ENCODE data around the gene IFI27L1. TPM values are rescaled to one million over a fixed set of nuclear protein-coding genes. Genes with fewer than 3 reads are reported as not detected.

Gene IFI27L1
- total RNA-seq, 6 experiments from 2014 or later = 22.3 to 28.2 (median 23.7) TPM

DNA sequence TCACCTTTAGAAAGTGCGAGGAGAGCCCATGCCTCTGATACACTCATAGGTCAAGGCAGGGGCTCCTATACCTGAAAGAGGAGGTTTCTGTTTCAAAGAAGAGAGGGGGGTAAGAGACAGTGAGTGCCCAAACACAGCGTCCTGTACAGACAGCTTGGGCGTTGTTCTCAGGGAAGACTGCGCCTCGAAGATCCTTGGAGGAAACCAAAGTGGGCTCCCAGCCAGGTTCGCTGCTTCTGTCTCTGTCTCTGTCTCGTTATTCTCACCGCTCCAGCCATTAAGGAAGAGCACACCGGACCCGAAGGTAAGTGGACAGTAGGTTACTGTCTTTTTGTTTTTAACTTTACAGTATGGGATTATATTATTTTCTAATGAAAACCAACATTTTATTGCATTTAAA lies 23.6 kb downstream of the IFI27L1 start:
- TF ChIP-seq, protein P1, sequence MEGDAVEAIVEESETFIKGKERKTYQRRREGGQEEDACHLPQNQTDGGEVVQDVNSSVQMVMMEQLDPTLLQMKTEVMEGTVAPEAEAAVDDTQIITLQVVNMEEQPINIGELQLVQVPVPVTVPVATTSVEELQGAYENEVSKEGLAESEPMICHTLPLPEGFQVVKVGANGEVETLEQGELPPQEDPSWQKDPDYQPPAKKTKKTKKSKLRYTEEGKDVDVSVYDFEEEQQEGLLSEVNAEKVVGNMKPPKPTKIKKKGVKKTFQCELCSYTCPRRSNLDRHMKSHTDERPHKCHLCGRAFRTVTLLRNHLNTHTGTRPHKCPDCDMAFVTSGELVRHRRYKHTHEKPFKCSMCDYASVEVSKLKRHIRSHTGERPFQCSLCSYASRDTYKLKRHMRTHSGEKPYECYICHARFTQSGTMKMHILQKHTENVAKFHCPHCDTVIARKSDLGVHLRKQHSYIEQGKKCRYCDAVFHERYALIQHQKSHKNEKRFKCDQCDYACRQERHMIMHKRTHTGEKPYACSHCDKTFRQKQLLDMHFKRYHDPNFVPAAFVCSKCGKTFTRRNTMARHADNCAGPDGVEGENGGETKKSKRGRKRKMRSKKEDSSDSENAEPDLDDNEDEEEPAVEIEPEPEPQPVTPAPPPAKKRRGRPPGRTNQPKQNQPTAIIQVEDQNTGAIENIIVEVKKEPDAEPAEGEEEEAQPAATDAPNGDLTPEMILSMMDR (IDR thresholded peaks at IDR 0.05) = no peak
- Mint-ChIP-seq H3K36me3 (ENCODE audit: low read depth) (no peaks in the 10 kb centered on the region), H3K4me1 (ENCODE audit: low read depth) (peaks cover 21% of the 10 kb centered on the region), H3K27ac (no peak overlapping the region), H3K4me3 (no peak overlapping the region), H3K27me3 (ENCODE audit: insufficient read depth) (no peaks in the 10 kb centered on the region; the same call in none of the 2 replicates), H3K9me3 (no peaks in the 10 kb centered on the region)
- no peak for DNase-seq

- Mint-ChIP-seq H3K4me1 (ENCODE audit: low read depth) (peaks cover 14% of the 10 kb centered on the region), H3K9me3 (no peaks in the 10 kb centered on the region), H3K27ac (no peak overlapping the region), H3K4me3 (no peak overlapping the region), H3K27me3 (ENCODE audit: insufficient read depth) (peaks cover 7% of the 10 kb centered on the region), H3K36me3 (ENCODE audit: low read depth) (no peaks in the 10 kb centered on the region)
- DNase-seq = no peak
- TF ChIP-seq, protein P1 (IDR thresholded peaks at IDR 0.05) = no peak
Observed at GRCh38 chr14:94109915-94110250, 28.8 kb downstream of the IFI27L1 start.

DNA sequence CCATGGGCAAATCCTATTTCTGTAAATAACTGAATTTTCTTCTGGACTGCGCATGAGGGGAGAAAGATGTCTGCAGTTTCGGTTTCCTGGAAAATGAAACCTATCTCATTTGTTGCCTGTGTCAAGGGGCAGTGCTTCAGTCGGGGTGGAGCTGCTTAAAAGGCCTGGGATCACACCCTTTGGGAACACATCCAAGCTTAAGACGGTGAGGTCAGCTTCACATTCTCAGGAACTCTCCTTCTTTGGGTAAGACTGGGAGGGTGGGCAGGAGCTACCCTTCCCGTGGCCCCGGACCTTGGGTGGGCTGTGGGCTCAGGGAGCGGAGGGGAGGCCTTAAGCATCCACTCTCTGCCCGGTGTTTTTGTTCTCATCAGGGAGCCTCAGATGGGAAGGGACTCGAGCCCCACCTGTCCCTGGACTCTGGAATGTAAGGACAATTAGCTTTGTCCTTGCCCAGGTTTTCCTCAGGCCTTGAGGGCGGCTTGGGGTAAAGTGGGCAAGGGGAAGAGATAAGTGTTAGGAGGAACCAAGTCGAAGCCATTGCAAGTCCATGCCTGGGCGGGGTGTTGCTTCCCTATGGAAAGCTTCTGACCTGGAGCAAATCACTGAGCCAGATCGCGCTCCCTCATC lies 29.6 kb downstream of the IFI27L1 start, which contains the start of gene IFI27:
TSS of gene IFI27 (plus strand) at position 185 of the 630 bp plus-strand sequence.
- TF ChIP-seq, protein P1 (IDR thresholded peaks at IDR 0.05) = no peak
- H3K27me3 Mint-ChIP-seq (ENCODE audit: insufficient read depth) = peaks cover 15% of the 10 kb centered on the region
- H3K4me3 Mint-ChIP-seq = no peak within 1 kb of the TSS
- no peaks in the 10 kb centered on the region for H3K36me3 Mint-ChIP-seq (ENCODE audit: low read depth)
- no peak for DNase-seq
- H3K27ac Mint-ChIP-seq = no peak within 1 kb of the TSS
- no peaks in the 10 kb centered on the region for H3K9me3 Mint-ChIP-seq
- H3K4me1 Mint-ChIP-seq (ENCODE audit: low read depth) = peaks cover 17% of the 10 kb centered on the region

DNA sequence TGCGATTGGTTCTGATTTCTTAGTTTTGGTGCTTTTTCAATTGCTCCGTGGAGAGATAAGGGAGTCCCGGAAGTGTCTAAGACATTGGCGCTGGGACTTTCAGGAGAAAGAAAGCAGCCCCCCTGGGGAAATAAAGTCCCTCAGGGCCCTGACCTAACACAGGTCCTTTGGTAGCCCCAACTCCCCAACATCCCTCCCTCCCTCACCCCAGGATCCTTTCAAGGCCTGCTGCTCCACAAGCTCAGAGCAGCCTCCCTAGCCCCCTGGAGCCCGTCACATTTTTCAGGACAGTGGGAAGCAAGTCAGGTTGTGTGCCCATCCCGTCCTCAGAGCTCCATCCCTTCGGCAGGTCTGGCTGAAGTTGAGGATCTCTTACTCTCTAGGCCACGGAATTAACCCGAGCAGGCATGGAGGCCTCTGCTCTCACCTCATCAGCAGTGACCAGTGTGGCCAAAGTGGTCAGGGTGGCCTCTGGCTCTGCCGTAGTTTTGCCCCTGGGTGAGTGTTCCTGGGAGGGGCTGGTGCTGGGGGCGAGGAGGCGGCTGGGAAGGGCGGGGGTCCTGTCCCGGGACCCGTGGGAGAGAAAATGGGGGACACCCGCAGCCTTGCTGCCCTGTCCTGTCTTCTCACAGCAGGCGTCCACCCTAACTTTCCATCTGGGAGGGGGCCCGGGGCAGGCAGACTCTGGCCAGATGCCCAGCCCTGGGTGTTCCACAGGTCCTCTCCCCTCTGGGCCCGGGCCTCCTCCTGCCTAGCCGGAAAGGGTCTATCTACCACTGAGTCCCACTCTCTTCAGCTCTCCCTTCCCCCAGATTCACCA lies 30.4 kb downstream of the IFI27L1 start:
- DNase-seq = no peak
- Mint-ChIP-seq H3K4me3 (no peak overlapping the region), H3K9me3 (no peaks in the 10 kb centered on the region), H3K4me1 (ENCODE audit: low read depth) (peaks cover 17% of the 10 kb centered on the region), H3K27me3 (ENCODE audit: insufficient read depth) (peaks cover 17% of the 10 kb centered on the region), H3K27ac (no peak overlapping the region), H3K36me3 (ENCODE audit: low read depth) (no peaks in the 10 kb centered on the region)
- TF ChIP-seq, protein P1 (IDR thresholded peaks at IDR 0.05) = no peak

DNA sequence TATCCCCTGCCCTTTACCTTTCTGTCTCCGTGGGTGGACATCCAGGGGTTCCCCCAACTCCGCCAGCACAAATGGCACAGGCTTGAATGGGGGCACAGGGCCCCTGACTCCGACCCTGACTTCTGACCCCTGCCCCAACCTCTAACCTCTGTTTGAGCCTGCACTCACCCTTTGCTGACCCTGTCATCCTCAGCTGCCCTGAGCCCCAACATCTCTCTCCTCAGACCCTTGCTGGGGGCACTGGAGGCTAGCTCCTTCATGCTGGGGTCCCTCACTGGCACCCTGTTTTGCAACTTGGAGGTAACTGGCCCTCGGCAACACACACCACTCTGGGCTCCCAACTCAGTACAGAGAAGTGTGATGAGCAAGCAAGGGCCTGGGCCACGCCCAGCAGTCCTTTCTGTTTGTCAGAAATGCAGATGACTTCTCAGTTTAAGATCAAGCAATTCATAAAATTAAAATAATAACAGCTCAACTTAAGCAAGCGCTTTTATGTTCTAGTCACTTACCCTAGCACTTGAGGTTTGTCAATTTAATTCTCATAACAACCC lies 31.5 kb downstream of the IFI27L1 start:
- TF ChIP-seq, protein P1 (IDR thresholded peaks at IDR 0.05) = no peak
- no peak for DNase-seq
- no peaks in the 10 kb centered on the region for H3K9me3 Mint-ChIP-seq
- H3K27ac Mint-ChIP-seq = no peak overlapping the region
- no peak overlapping the region for H3K4me3 Mint-ChIP-seq
- no peaks in the 10 kb centered on the region for H3K36me3 Mint-ChIP-seq (ENCODE audit: low read depth)
- H3K4me1 Mint-ChIP-seq (ENCODE audit: low read depth) = peaks cover 17% of the 10 kb centered on the region
- H3K27me3 Mint-ChIP-seq (ENCODE audit: insufficient read depth) = peaks cover 17% of the 10 kb centered on the region
